ENCODE results near the gene MPO. TPM values are rescaled to one million over a fixed set of nuclear protein-coding genes. Genes with fewer than 3 reads are reported as not detected.

MPO gene
- total and polyA plus RNA-seq, 2 of the 4 experiments (the other 2 are of a cell fraction): not detected

- BruUV-seq (replicated peaks): no TSS peak
- Histone ChIP-seq H3K27me3 (ENCODE audit: control insufficient read depth, insufficient read depth, low read length) (peaks cover 15% of the 10 kb centered on the region; the same call in 1 of the 2 replicates), H3K36me3 (ENCODE audit: control insufficient read depth, insufficient read depth, low read length) (no peaks in the 10 kb centered on the region), H3K27ac (ENCODE audit: insufficient read depth, low read length) (no peak overlapping the region), H3K4me1 (ENCODE audit: control insufficient read depth, insufficient read depth, low read length) (no peaks in the 10 kb centered on the region), H3K4ac (ENCODE audit: low read depth, low read length) (no peak overlapping the region), H2BK120ac (ENCODE audit: low read depth, low read length) (no peak overlapping the region), H3K4me2 (ENCODE audit: low read depth, low read length) (no peak overlapping the region), H4K5ac (ENCODE audit: low read depth, low read length) (no peak overlapping the region), H2BK5ac (ENCODE audit: low read depth, low read length, poor library complexity, severe bottlenecking) (no peak overlapping the region), H4K20me1 (ENCODE audit: insufficient read depth, low read length) (no peaks in the 10 kb centered on the region), H3K79me1 (ENCODE audit: low read depth in 1 of 2, low read length in 2 of 2) (no peaks in the 10 kb centered on the region), H2AFZ (replicated peaks; ENCODE audit: low read length, poor library complexity) (no peak overlapping the region), H3K23ac (ENCODE audit: low read depth, low read length) (no peak overlapping the region), H3K9ac (ENCODE audit: low read depth, low read length) (no peak overlapping the region), H2BK15ac (ENCODE audit: low read depth, low read length) (no peak overlapping the region), H3K56ac (ENCODE audit: extremely low read depth, insufficient read depth, low read length) (no peak overlapping the region), H2AK9ac (replicated peaks; ENCODE audit: low read depth, low read length, poor library complexity) (no peak overlapping the region), H4K8ac (ENCODE audit: low read depth in 2 of 2, low read length in 2 of 2) (no peak overlapping the region), H3K9me3 (ENCODE audit: control insufficient read depth, insufficient read depth, low read length) (no peaks in the 10 kb centered on the region), H3K18ac (ENCODE audit: low read depth, low read length) (no peak overlapping the region), H2AK5ac (ENCODE audit: low read depth, low read length) (no peak overlapping the region), H3K9me1 (ENCODE audit: insufficient read depth, low read length) (no peaks in the 10 kb centered on the region), H4K91ac (ENCODE audit: insufficient read depth, low read depth, low read length) (no peak overlapping the region), H2BK20ac (ENCODE audit: low read depth, low read length) (no peak overlapping the region), H3K14ac (replicated peaks; ENCODE audit: low read depth, low read length) (no peak overlapping the region), H3K4me3 (ENCODE audit: insufficient read depth, low read depth, low read length) (no peak overlapping the region)
- intact Hi-C loops (cut with micrococcal nuclease) (no loop called here), dilution Hi-C loops (cut with HindIII; ENCODE audit: low sequenced_read_pairs, unreplicated experiment) (no loop called here), in situ Hi-C loops (cut with MboI; ENCODE audit: low sequenced_read_pairs) (no loop called here)
- ChIA-PET POLR2A (ENCODE audit: unreplicated experiment) (no interaction called here), CTCF (no interaction called here)
- TF ChIP-seq SMC3 (IDR thresholded peaks at IDR 0.05; ENCODE audit: low read depth, low read length) (no peak), BHLHE40 (IDR thresholded peaks at IDR 0.05; ENCODE audit: low read depth, low read length) (no peak)
- no CpG with 5 or more reads among the region's 2 CpGs for WGBS, 2 experiments (ENCODE audit: extremely low coverage in 2 of 2, insufficient read length in 1 of 2)
- DNase-seq: no peak
- ATAC-seq (ENCODE audit: low read depth): no peak
Observed at GRCh38 chr17:58276423-58276822, 4.3 kb downstream of the MPO start.
